Karpas-422 (cell line): Measurements from ENCODE around the gene PDE11A. TPM values are rescaled to one million over a fixed set of nuclear protein-coding genes. Genes with fewer than 3 reads are reported as not detected.

Experiments
- DNase-seq: peaks from one replicate; pipeline ENCODE4 v3.0.0-alpha.2; 2015
- H2AFZ ChIP-seq: fragments of 200-600 bp; sonication (generic); 2 replicates; pipeline ENCODE4 v1.6.1; 2014; ENCODE audit warnings: antibody characterized with exemption, low read length, mixed read lengths
- H3K27ac ChIP-seq: fragments of 200-600 bp; sonication (generic); 2 replicates; pipeline ENCODE4 v1.5.1; 2014; ENCODE audit warnings: mild to moderate bottlenecking, low read length, moderate library complexity
- H3K27me3 ChIP-seq: fragments of 200-600 bp; sonication (generic); 2 replicates; pipeline ENCODE4 v1.6.1; 2014; ENCODE audit warnings: low read length, mixed read lengths
- H3K36me3 ChIP-seq: fragments of 200-600 bp; sonication (generic); 2 replicates; pipeline ENCODE4 v1.6.1; 2014; ENCODE audit warnings: low read length, mixed read lengths; ENCODE audit not compliant: insufficient read depth
- H3K4me1 ChIP-seq: fragments of 200-600 bp; sonication (generic); 2 replicates; pipeline ENCODE4 v1.6.1; 2014; ENCODE audit warnings: mild to moderate bottlenecking, low read length, mixed read lengths
- H3K4me2 ChIP-seq: fragments of 200-600 bp; sonication (generic); 2 replicates; pipeline ENCODE4 v1.6.1; 2014; ENCODE audit warnings: low read length, low read depth, mild to moderate bottlenecking; ENCODE audit not compliant: poor library complexity, severe bottlenecking
- H3K4me3 ChIP-seq: fragments of 200-600 bp; sonication (generic); 2 replicates; pipeline ENCODE4 v1.5.1; 2014; ENCODE audit warnings: mild to moderate bottlenecking, antibody characterized with exemption, low read length, mixed read lengths
- H3K79me2 ChIP-seq: fragments of 200-600 bp; sonication (generic); 2 replicates; pipeline ENCODE4 v1.6.1; 2014; ENCODE audit warnings: mild to moderate bottlenecking, low read length, mixed read lengths
- H3K9ac ChIP-seq: fragments of 200-600 bp; sonication (generic); 2 replicates; pipeline ENCODE4 v1.6.0; 2014; ENCODE audit warnings: low read length
- H3K9me2 ChIP-seq: fragments of 200-600 bp; sonication (generic), shearing (Covaris generic); replicated peaks from 2 replicates; pipeline ENCODE4 v1.6.0; 2014; ENCODE audit warnings: mild to moderate bottlenecking, low read length, moderate library complexity; ENCODE audit not compliant: insufficient read depth
- H3K9me3 ChIP-seq: fragments of 300-700, 200-600 bp; sonication (generic); 2 replicates; pipeline ENCODE4 v1.6.1; 2014; ENCODE audit warnings: low read length, mixed read lengths
- H4K20me1 ChIP-seq: fragments of 200-600 bp; sonication (generic); 2 replicates; pipeline ENCODE4 v1.6.1; 2014; ENCODE audit warnings: mild to moderate bottlenecking, antibody characterized with exemption, low read length, low read depth; ENCODE audit not compliant: insufficient read depth
- total RNA-seq: library from RNA; depleted of rRNA; stranded (reverse); fragments of >200 nt; shearing (Covaris generic); gene quantifications from 2 replicates; pipeline ENCODE4 v1.2.3, GENCODE V29; 2014; ENCODE audit warnings: low replicate concordance

The PDE11A gene
- total RNA-seq, 1 experiment from 2014 or later = 0.52 TPM

- Histone ChIP-seq H2AFZ (no peak overlapping the region), H3K4me1 (no peaks in the 10 kb centered on the region), H3K4me2 (no peak overlapping the region), H3K9ac (no peak overlapping the region), H4K20me1 (no peaks in the 10 kb centered on the region), H3K79me2 (no peaks in the 10 kb centered on the region), H3K4me3 (no peak overlapping the region), H3K36me3 (no peaks in the 10 kb centered on the region), H3K9me3 (no peaks in the 10 kb centered on the region), H3K27me3 (no peaks in the 10 kb centered on the region), H3K9me2 (no peaks in the 10 kb centered on the region), H3K27ac (no peak overlapping the region)
- no peak for DNase-seq
Observed at GRCh38 chr2:177721087-177721486, 351.5 kb downstream of the PDE11A start.

GRCh38 chr2:177717831-177718618 is 354.6 kb downstream of the PDE11A start:
- no peaks in the 10 kb centered on the region for H3K9me3 ChIP-seq
- H3K9me2 ChIP-seq = no peaks in the 10 kb centered on the region
- no peak overlapping the region for H2AFZ ChIP-seq
- H3K4me3 ChIP-seq = no peak overlapping the region
- peak; percentile 52 for DNase-seq
- H3K36me3 ChIP-seq = no peaks in the 10 kb centered on the region
- H3K4me2 ChIP-seq = no peak overlapping the region
- H3K79me2 ChIP-seq = no peaks in the 10 kb centered on the region
- no peak overlapping the region for H3K27ac ChIP-seq
- H3K4me1 ChIP-seq = no peaks in the 10 kb centered on the region
- no peaks in the 10 kb centered on the region for H3K27me3 ChIP-seq
- no peak overlapping the region for H3K9ac ChIP-seq
- H4K20me1 ChIP-seq = no peaks in the 10 kb centered on the region

GRCh38 chr2:177716484-177716883 is 356.1 kb downstream of the PDE11A start:
- Histone ChIP-seq H3K4me2 (no peak overlapping the region), H4K20me1 (no peaks in the 10 kb centered on the region), H3K9ac (no peak overlapping the region), H3K27ac (no peak overlapping the region), H3K79me2 (no peaks in the 10 kb centered on the region), H3K4me1 (no peaks in the 10 kb centered on the region), H3K27me3 (no peaks in the 10 kb centered on the region), H3K9me3 (no peaks in the 10 kb centered on the region), H3K36me3 (no peaks in the 10 kb centered on the region), H3K9me2 (no peaks in the 10 kb centered on the region), H2AFZ (no peak overlapping the region), H3K4me3 (no peak overlapping the region)
- DNase-seq = no peak

- Histone ChIP-seq H3K4me3 (no peak overlapping the region), H3K36me3 (no peaks in the 10 kb centered on the region), H3K27ac (no peak overlapping the region), H3K27me3 (no peaks in the 10 kb centered on the region), H3K4me2 (no peak overlapping the region), H3K4me1 (no peaks in the 10 kb centered on the region), H3K79me2 (no peaks in the 10 kb centered on the region), H3K9ac (no peak overlapping the region), H3K9me3 (no peaks in the 10 kb centered on the region), H2AFZ (no peak overlapping the region), H4K20me1 (no peaks in the 10 kb centered on the region), H3K9me2 (no peaks in the 10 kb centered on the region)
- no peak for DNase-seq
Observed at GRCh38 chr2:177715771-177716170, 356.8 kb downstream of the PDE11A start.

GRCh38 chr2:177714704-177715103 is 357.9 kb downstream of the PDE11A start:
- H3K27ac ChIP-seq = no peak overlapping the region
- H3K4me2 ChIP-seq = peak overlapping the region; percentile 23
- no peaks in the 10 kb centered on the region for H3K36me3 ChIP-seq
- no peak for DNase-seq
- H3K9me3 ChIP-seq = no peaks in the 10 kb centered on the region
- H3K79me2 ChIP-seq = no peaks in the 10 kb centered on the region
- no peak overlapping the region for H3K4me3 ChIP-seq
- no peaks in the 10 kb centered on the region for H4K20me1 ChIP-seq
- no peak overlapping the region for H2AFZ ChIP-seq
- no peaks in the 10 kb centered on the region for H3K4me1 ChIP-seq
- H3K9me2 ChIP-seq = no peaks in the 10 kb centered on the region
- no peaks in the 10 kb centered on the region for H3K27me3 ChIP-seq
- H3K9ac ChIP-seq = no peak overlapping the region

GRCh38 chr2:177712462-177712861 is 360.1 kb downstream of the PDE11A start:
- no peaks in the 10 kb centered on the region for H4K20me1 ChIP-seq
- no peaks in the 10 kb centered on the region for H3K36me3 ChIP-seq
- no peaks in the 10 kb centered on the region for H3K79me2 ChIP-seq
- no peaks in the 10 kb centered on the region for H3K9me3 ChIP-seq
- no peaks in the 10 kb centered on the region for H3K27me3 ChIP-seq
- no peak overlapping the region for H3K27ac ChIP-seq
- H2AFZ ChIP-seq = no peak overlapping the region
- no peaks in the 10 kb centered on the region for H3K9me2 ChIP-seq
- no peaks in the 10 kb centered on the region for H3K4me1 ChIP-seq
- no peak overlapping the region for H3K9ac ChIP-seq
- DNase-seq = no peak
- no peak overlapping the region for H3K4me3 ChIP-seq
- H3K4me2 ChIP-seq = no peak overlapping the region

- Histone ChIP-seq H3K9ac (no peak overlapping the region), H2AFZ (no peak overlapping the region), H3K36me3 (no peaks in the 10 kb centered on the region), H3K9me2 (no peaks in the 10 kb centered on the region), H3K9me3 (no peaks in the 10 kb centered on the region), H3K79me2 (no peaks in the 10 kb centered on the region), H3K27me3 (no peaks in the 10 kb centered on the region), H4K20me1 (no peaks in the 10 kb centered on the region), H3K27ac (no peak overlapping the region), H3K4me2 (no peak overlapping the region), H3K4me1 (no peaks in the 10 kb centered on the region), H3K4me3 (no peak overlapping the region)
- no peak for DNase-seq
Observed at GRCh38 chr2:177711483-177712265, 360.9 kb downstream of the PDE11A start.

- H3K79me2 ChIP-seq = no peaks in the 10 kb centered on the region
- no peaks in the 10 kb centered on the region for H4K20me1 ChIP-seq
- no peaks in the 10 kb centered on the region for H3K9me2 ChIP-seq
- H3K4me1 ChIP-seq = no peaks in the 10 kb centered on the region
- H3K27me3 ChIP-seq = no peaks in the 10 kb centered on the region
- no peak overlapping the region for H3K4me2 ChIP-seq
- no peak overlapping the region for H3K27ac ChIP-seq
- H3K4me3 ChIP-seq = no peak overlapping the region
- DNase-seq = no peak
- H2AFZ ChIP-seq = no peak overlapping the region
- no peaks in the 10 kb centered on the region for H3K36me3 ChIP-seq
- no peaks in the 10 kb centered on the region for H3K9me3 ChIP-seq
- no peak overlapping the region for H3K9ac ChIP-seq
Observed at GRCh38 chr2:177710889-177711288, 361.7 kb downstream of the PDE11A start.
